ENCODE results near the gene FSHR.

FSHR gene

DNA sequence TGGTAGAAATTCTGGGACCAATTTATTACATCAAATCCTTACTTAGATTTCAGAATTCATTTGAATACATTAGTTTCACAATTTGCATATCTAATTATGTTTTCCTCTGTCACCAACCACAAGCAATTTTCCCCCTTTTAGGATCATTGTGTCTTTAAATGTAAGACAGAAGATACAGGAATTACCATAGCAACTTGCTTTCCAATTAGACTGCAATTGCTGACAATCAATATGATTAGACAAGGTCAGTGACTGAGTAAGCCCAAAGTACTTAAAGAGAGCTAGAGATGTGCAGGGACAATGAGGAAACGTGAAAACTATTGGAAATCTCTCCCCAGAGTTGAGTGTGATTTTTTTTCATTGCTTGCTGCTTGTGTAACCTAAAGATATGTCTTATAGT, 121.4 kb downstream of the FSHR start:
- no peaks in the 10 kb centered on the region for H3F3A ChIP-seq (ENCODE audit: low read depth)
- no peaks in the 10 kb centered on the region for H3K79me2 ChIP-seq (ENCODE audit: insufficient read depth, low read length)
- no peak overlapping the region for H3K4me2 ChIP-seq (ENCODE audit: low read depth, low read length, poor library complexity, severe bottlenecking)
- H3K27me3 ChIP-seq (ENCODE audit: insufficient read depth, low read length, poor library complexity, severe bottlenecking) = no peaks in the 10 kb centered on the region
- H4K20me1 ChIP-seq (ENCODE audit: insufficient read depth, low read length, poor library complexity, severe bottlenecking) = no peaks in the 10 kb centered on the region
- no peaks in the 10 kb centered on the region for H3K36me3 ChIP-seq (ENCODE audit: insufficient read depth, low read length)
- no peak overlapping the region for H3K4me3 ChIP-seq (ENCODE audit: low read length, poor library complexity, severe bottlenecking)
- no peaks in the 10 kb centered on the region for H3K4me1 ChIP-seq (ENCODE audit: insufficient read depth, low read length, poor library complexity, severe bottlenecking)
- no peaks in the 10 kb centered on the region for H3K9me3 ChIP-seq (ENCODE audit: insufficient read depth, low read depth, low read length)
- H2AFZ ChIP-seq (ENCODE audit: low read length) = no peak overlapping the region
- H3K9ac ChIP-seq (ENCODE audit: low read depth, low read length, poor library complexity, severe bottlenecking) = no peak overlapping the region
- TF ChIP-seq, protein P1, sequence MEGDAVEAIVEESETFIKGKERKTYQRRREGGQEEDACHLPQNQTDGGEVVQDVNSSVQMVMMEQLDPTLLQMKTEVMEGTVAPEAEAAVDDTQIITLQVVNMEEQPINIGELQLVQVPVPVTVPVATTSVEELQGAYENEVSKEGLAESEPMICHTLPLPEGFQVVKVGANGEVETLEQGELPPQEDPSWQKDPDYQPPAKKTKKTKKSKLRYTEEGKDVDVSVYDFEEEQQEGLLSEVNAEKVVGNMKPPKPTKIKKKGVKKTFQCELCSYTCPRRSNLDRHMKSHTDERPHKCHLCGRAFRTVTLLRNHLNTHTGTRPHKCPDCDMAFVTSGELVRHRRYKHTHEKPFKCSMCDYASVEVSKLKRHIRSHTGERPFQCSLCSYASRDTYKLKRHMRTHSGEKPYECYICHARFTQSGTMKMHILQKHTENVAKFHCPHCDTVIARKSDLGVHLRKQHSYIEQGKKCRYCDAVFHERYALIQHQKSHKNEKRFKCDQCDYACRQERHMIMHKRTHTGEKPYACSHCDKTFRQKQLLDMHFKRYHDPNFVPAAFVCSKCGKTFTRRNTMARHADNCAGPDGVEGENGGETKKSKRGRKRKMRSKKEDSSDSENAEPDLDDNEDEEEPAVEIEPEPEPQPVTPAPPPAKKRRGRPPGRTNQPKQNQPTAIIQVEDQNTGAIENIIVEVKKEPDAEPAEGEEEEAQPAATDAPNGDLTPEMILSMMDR (conservative IDR thresholded peaks at IDR 0.05; ENCODE audit: low read length) = no peak
- no peak for TF ChIP-seq EZH2phosphoT487 (IDR thresholded peaks at IDR 0.05; ENCODE audit: borderline replicate concordance)
- no peaks in the 10 kb centered on the region for H3K9me2 ChIP-seq (replicated peaks; ENCODE audit: low read depth, low read length)

- Histone ChIP-seq H3K36me3 (ENCODE audit: insufficient read depth, low read length) (no peaks in the 10 kb centered on the region), H3K4me1 (ENCODE audit: insufficient read depth, low read length, poor library complexity, severe bottlenecking) (no peaks in the 10 kb centered on the region), H3K9me3 (ENCODE audit: insufficient read depth, low read depth, low read length) (no peaks in the 10 kb centered on the region), H3K27me3 (ENCODE audit: insufficient read depth, low read length, poor library complexity, severe bottlenecking) (no peaks in the 10 kb centered on the region), H4K20me1 (ENCODE audit: insufficient read depth, low read length, poor library complexity, severe bottlenecking) (no peaks in the 10 kb centered on the region), H3F3A (ENCODE audit: low read depth) (no peaks in the 10 kb centered on the region), H3K9ac (ENCODE audit: low read depth, low read length, poor library complexity, severe bottlenecking) (no peak overlapping the region), H3K4me3 (ENCODE audit: low read length, poor library complexity, severe bottlenecking) (no peak overlapping the region), H3K4me2 (ENCODE audit: low read depth, low read length, poor library complexity, severe bottlenecking) (no peak overlapping the region), H3K9me2 (replicated peaks; ENCODE audit: low read depth, low read length) (no peaks in the 10 kb centered on the region), H2AFZ (ENCODE audit: low read length) (no peak overlapping the region), H3K79me2 (ENCODE audit: insufficient read depth, low read length) (no peaks in the 10 kb centered on the region)
- TF ChIP-seq, protein P1 (conservative IDR thresholded peaks at IDR 0.05; ENCODE audit: low read length) = no peak
- no peak for TF ChIP-seq EZH2phosphoT487 (IDR thresholded peaks at IDR 0.05; ENCODE audit: borderline replicate concordance)
These were observed 122.2 kb downstream of the FSHR start for GRCh38 chr2:49032126-49032525.

GRCh38 chr2:49029406-49029805, 124.9 kb downstream of the FSHR start:
- Histone ChIP-seq H3K27me3 (ENCODE audit: insufficient read depth, low read length, poor library complexity, severe bottlenecking) (no peaks in the 10 kb centered on the region), H3K9me3 (ENCODE audit: insufficient read depth, low read depth, low read length) (no peaks in the 10 kb centered on the region), H3K9ac (ENCODE audit: low read depth, low read length, poor library complexity, severe bottlenecking) (no peak overlapping the region), H2AFZ (ENCODE audit: low read length) (no peak overlapping the region), H3K36me3 (ENCODE audit: insufficient read depth, low read length) (no peaks in the 10 kb centered on the region), H4K20me1 (ENCODE audit: insufficient read depth, low read length, poor library complexity, severe bottlenecking) (no peaks in the 10 kb centered on the region), H3K79me2 (ENCODE audit: insufficient read depth, low read length) (no peaks in the 10 kb centered on the region), H3F3A (ENCODE audit: low read depth) (no peaks in the 10 kb centered on the region), H3K4me3 (ENCODE audit: low read length, poor library complexity, severe bottlenecking) (no peak overlapping the region), H3K9me2 (replicated peaks; ENCODE audit: low read depth, low read length) (no peaks in the 10 kb centered on the region), H3K4me1 (ENCODE audit: insufficient read depth, low read length, poor library complexity, severe bottlenecking) (no peaks in the 10 kb centered on the region), H3K4me2 (ENCODE audit: low read depth, low read length, poor library complexity, severe bottlenecking) (no peak overlapping the region)
- no peak for TF ChIP-seq EZH2phosphoT487 (IDR thresholded peaks at IDR 0.05; ENCODE audit: borderline replicate concordance)
- TF ChIP-seq, protein P1 (conservative IDR thresholded peaks at IDR 0.05; ENCODE audit: low read length) = no peak
